Left lung (tissue), 10 donors: Measurements from ENCODE around the gene ACTRT2. TPM values are rescaled to one million over a fixed set of nuclear protein-coding genes. Genes with fewer than 3 reads are reported as not detected.

Experiments
- ATAC-seq: fragments of 200-7000 bp; cut with Tn5 transposase; one replicate; pipeline ENCODE4 v1.9.1; 2020; ENCODE audit warnings: moderate library complexity
- DNase-seq, 4 donors: peaks; one replicate each; pipeline ENCODE4 v3.0.0-alpha.2; 2013 to 2020
- H3K27ac ChIP-seq, 2 donors: fragments of 200-600 bp; sonication (generic) in 1 of 2; one replicate each; pipeline versions ENCODE4 v1.5.0 to v1.8.0; 2020 to 2021
- H3K27me3 ChIP-seq, 2 donors: fragments of 200-600 bp; sonication (generic) in 1 of 2; one replicate each; pipeline versions ENCODE4 v1.5.0 to v1.8.0; 2020 to 2021
- H3K36me3 ChIP-seq, 2 donors: fragments of 200-600 bp; sonication (generic) in 1 of 2; one replicate each; pipeline versions ENCODE4 v1.5.0 to v1.8.0; 2020 to 2021
- H3K4me1 ChIP-seq, 2 donors: fragments of 200-600 bp; one replicate each; pipeline ENCODE4 v1.8.0; 2021
- H3K4me3 ChIP-seq, 2 donors: fragments of 200-600 bp; sonication (generic) in 1 of 2; one replicate each; pipeline versions ENCODE4 v1.5.0 to v1.8.0; 2020 to 2021; ENCODE audit warnings: mild to moderate bottlenecking in 1 of 2
- H3K9me3 ChIP-seq, 2 donors: fragments of 200-600 bp; sonication (generic) in 1 of 2; one replicate each; pipeline versions ENCODE4 v1.5.0 to v1.8.0; 2020 to 2021
- CTCF ChIP-seq, 2 donors: fragments of 200-600 bp; sonication (generic) in 1 of 2; IDR thresholded peaks; one replicate each; pipeline versions ENCODE4 v1.5.0 to v1.8.0; 2021; ENCODE audit warnings: antibody characterized with exemption in 2 of 2
- intact Hi-C, 2 donors: fragments of 100-400 bp; cut with DNase I; formaldehyde crosslinking; loops; one replicate each; pipeline versions ENCODE4 v1.11.2 to v1.14.2; 2022
- polyA plus RNA-seq, 6 donors: library from polyadenylated mRNA; unstranded; fragments of 120-200 nt; gene quantifications; one replicate each; pipeline ENCODE4 v1.2.1, GENCODE V29; 2013; ENCODE audit not compliant: insufficient read length in 6 of 6
- total RNA-seq, 2 donors: library from RNA; stranded (reverse); fragmentation: NEBNext Ultra II Directional; extraction: Animal tissue kit (Norgen Biotek cat#: 25700); gene quantifications; one replicate each; pipeline ENCODE4 v1.2.1, GENCODE V29; 2021
- donor health status: DM: no; HTN: yes; CAD: no.
- donor health status: DM: no; HTN: no; CAD: no.

Gene ACTRT2
- total and polyA plus RNA-seq, 8 donors: not detected

GRCh38 chr1:3017440-3018050, 3.7 kb upstream of the ACTRT2 start:
- Histone ChIP-seq H3K27me3 (peaks cover 0 to 53% of the 10 kb centered on the region in 2 donors), H3K9me3 (no peaks in the 10 kb centered on the region), H3K36me3 (no peaks in the 10 kb centered on the region), H3K27ac (no peak overlapping the region), H3K4me1 (peaks cover 0 to 2% of the 10 kb centered on the region in 2 donors), H3K4me3 (no peak overlapping the region)
- DNase-seq (no peak), ATAC-seq (no peak)
- intact Hi-C loops: loop anchor here in 1 of 2 donors (10.0 kb wide), 1 partner anchor 267 kb away; no protein-coding TSS in a partner anchor
- TF ChIP-seq CTCF (IDR thresholded peaks at IDR 0.05): no peak

- Histone ChIP-seq H3K27ac (no peak overlapping the region), H3K9me3 (no peaks in the 10 kb centered on the region), H3K36me3 (no peaks in the 10 kb centered on the region), H3K27me3 (peaks cover 0 to 48% of the 10 kb centered on the region in 2 donors), H3K4me3 (no peak overlapping the region), H3K4me1 (no peaks in the 10 kb centered on the region)
- ATAC-seq (no peak), DNase-seq (peak in 1 of 4 donors; percentile 17)
- TF ChIP-seq CTCF (IDR thresholded peaks at IDR 0.05): no peak
- intact Hi-C loops: loop anchor here in 1 of 2 donors (10.0 kb wide), 1 partner anchor 267 kb away; no protein-coding TSS in a partner anchor
Observed at GRCh38 chr1:3018051-3018471, 3.2 kb upstream of the ACTRT2 start.

- no peak for TF ChIP-seq CTCF (IDR thresholded peaks at IDR 0.05)
- no peak for ATAC-seq
- Histone ChIP-seq H3K27ac (no peak overlapping the region), H3K4me1 (no peaks in the 10 kb centered on the region), H3K27me3 (peaks cover 0 to 43% of the 10 kb centered on the region in 2 donors), H3K9me3 (no peaks in the 10 kb centered on the region), H3K4me3 (no peak overlapping the region), H3K36me3 (no peaks in the 10 kb centered on the region)
- intact Hi-C loops: loop anchor here in 1 of 2 donors (10.0 kb wide), 1 partner anchor 266 kb away; no protein-coding TSS in a partner anchor
- peak in 2 of 4 donors; percentile 18 to 62 for DNase-seq
Observed at GRCh38 chr1:3018576-3018975, 2.7 kb upstream of the ACTRT2 start.

GRCh38 chr1:3019007-3019515, 2.2 kb upstream of the ACTRT2 start:
- Histone ChIP-seq H3K9me3 (no peaks in the 10 kb centered on the region), H3K4me3 (no peak overlapping the region), H3K27me3 (peaks cover 0 to 38% of the 10 kb centered on the region in 2 donors), H3K36me3 (no peaks in the 10 kb centered on the region), H3K4me1 (no peaks in the 10 kb centered on the region), H3K27ac (no peak overlapping the region)
- intact Hi-C loops: loop anchor here in 1 of 2 donors (10.0 kb wide), 1 partner anchor 266 kb away; no protein-coding TSS in a partner anchor
- DNase-seq: peak in 1 of 4 donors; percentile 22
- no peak for ATAC-seq
- TF ChIP-seq CTCF (IDR thresholded peaks at IDR 0.05): no peak

- ATAC-seq: no peak
- Histone ChIP-seq H3K4me1 (no peaks in the 10 kb centered on the region), H3K4me3 (no peak overlapping the region), H3K36me3 (no peaks in the 10 kb centered on the region), H3K27ac (no peak overlapping the region), H3K9me3 (no peaks in the 10 kb centered on the region), H3K27me3 (peaks cover 0 to 33% of the 10 kb centered on the region in 2 donors)
- TF ChIP-seq CTCF (IDR thresholded peaks at IDR 0.05): no peak
- peak in 1 of 4 donors; percentile 17 for DNase-seq
- intact Hi-C loops: loop anchor here in 1 of 2 donors (10.0 kb wide), 1 partner anchor 265 kb away; no protein-coding TSS in a partner anchor
Observed at GRCh38 chr1:3019516-3020051, 1.7 kb upstream of the ACTRT2 start.
